GM19324 (cell line): ENCODE results near the gene CCS.
"Not testable (repeated sequence)": the region's sequence is repeated elsewhere in the genome, so short reads cannot be mapped to it uniquely, and the experiment has no call there.

Experiments
- ATAC-seq: cut with Tn5 transposase; IDR thresholded peaks from one replicate; pipeline ENCODE4 v1.9.1; 2021; ENCODE audit warnings: mild to moderate bottlenecking, moderate library complexity; ENCODE audit not compliant: unreplicated experiment, low FRiP score

The CCS gene

DNA sequence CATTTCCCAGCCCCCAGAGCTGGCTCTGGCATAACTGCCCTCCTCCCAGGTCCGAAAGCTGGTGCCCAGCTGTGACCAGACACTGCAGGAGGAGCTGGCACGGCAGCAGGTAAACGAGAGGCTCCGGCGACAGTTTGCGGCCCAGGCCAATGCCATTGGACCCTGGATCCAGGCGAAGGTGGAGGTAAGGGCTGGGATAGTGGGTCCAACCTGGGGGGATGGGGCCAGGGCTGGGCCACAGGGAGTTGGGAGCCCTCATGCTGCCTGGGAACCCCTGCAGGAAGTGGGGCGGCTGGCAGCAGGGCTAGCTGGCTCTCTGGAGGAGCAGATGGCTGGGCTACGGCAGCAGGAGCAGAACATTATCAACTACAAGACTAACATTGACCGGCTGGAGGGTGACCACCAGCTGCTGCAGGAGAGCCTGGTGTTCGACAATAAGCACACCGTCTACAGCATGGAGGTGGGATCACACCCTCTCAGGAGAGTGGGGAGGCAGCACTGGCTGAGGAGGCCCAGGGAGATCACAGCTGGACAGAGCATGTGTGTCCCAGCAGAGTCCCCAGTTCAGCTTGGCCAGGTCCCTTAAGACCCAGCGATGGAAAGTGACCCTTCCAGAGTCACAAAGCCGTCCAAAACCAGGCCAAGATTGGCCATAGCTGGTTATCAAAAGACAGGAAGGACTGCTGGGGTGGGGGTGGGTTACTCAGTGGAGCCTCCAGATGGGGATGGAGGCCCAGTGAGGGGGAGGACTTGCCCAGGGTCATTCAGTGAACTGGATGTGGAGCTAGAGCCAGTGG is 31.6 kb upstream of the CCS start:
- ATAC-seq = no peak

GRCh38 chr11:66561975-66562248 is 31.1 kb upstream of the CCS start:
- no peak for ATAC-seq

- no peak for ATAC-seq
Measured at GRCh38 chr11:66562275-66562674, 30.7 kb upstream of the CCS start.

DNA sequence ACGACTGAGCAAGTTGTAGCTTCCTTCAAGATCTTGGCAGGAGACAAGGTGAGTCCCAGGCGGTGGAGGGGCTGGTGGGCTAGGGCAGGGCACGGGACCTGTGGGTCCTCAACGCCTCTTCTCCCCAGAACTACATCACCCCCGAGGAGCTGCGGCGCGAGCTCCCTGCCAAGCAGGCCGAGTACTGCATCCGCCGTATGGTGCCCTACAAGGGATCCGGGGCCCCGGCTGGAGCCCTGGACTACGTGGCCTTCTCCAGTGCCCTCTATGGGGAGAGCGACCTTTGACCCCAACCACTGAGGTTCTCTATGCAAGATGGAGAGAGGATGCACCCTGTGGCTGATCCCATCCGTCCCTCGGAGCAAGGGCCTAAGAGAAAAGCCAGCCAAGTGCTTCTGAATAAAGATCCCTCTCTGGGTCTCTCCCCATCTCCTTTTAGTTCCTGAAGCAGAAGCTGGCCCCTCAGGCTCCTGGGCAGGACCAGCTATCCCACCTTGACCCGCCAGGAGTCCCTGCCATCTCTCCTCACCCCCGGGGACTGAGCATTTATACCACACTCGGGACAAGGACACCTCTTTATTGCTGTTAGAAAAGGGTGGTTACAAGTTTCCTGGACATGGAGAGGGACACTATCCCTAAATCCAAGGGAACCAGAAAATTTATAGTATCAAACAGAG is 29.9 kb upstream of the CCS start:
- no peak for ATAC-seq

DNA sequence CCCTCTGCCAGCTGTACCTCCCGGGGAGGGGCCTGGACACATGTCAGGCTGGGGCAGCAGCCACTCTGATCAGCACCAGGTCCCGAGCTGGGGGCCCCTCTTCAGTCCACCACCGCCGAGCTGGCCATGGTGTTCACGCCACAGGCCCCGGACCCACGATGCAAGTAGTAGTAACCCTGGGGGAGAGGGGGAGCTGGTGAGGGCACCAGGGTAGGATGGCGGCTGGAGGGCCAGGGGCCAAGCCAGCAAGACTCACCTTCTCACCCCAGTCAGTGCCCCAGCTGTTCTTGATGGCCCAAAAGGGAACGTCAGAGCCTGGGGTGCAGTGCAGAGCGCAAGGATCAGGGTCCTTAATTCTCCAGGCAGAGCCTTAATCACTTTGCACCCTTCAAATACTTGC is 29.2 kb upstream of the CCS start:
- ATAC-seq = no peak

- ATAC-seq = no peak
Measured at GRCh38 chr11:66564538-66564937, 28.4 kb upstream of the CCS start.

DNA sequence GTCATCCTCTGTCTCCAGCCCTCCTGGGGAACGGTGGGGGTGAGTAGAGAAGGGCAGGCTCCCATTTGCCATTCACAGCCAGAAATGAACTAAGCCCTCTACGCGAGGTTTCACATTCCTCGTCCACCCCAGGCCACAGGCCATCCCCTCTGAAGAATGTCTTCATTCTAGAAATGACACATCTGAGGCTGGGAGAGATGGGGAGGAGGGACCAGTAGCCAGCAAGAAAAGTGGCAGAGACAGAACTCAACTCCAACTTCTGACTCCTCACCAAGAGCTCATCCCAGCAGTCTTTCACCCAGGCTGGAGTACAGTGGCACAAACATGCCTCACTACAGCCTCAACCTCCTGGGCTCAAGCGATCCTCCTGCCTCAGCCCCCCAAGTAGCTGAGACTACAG is 28.0 kb upstream of the CCS start:
- no peak for ATAC-seq

DNA sequence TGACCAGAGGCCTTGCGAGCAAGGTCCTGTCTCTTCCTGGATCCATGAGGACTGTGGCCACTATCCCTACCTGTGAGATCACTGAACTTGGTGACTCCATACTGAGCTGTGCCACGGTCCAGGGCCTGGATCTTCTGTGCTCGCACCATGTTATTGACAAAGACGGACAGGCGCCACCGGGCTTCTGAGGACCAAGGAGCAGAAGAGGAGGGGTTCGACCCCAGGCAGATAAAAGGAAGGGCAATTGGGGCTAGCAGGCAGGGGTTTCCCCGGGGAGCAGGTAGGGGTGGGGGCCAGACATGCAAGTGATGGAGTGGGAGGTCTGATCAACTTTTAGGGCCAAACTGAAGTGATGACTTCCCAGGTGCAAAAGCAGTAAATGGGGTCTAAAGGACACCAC is 26.8 kb upstream of the CCS start:
- no peak for ATAC-seq

GRCh38 chr11:66567787-66568123 is 25.2 kb upstream of the CCS start:
- no peak for ATAC-seq

GRCh38 chr11:66568124-66568916 is 24.7 kb upstream of the CCS start, which contains the start of gene CTSF:
CTSF (minus strand) TSS chr11:66568606; CDS start chr11:66568486, 120 bp downstream.
- peak; percentile 49 for ATAC-seq

GRCh38 chr11:66569076-66569475 is 23.9 kb upstream of the CCS start:
- ATAC-seq = no peak

- ATAC-seq = no peak
Measured at GRCh38 chr11:66570079-66570849, 22.7 kb upstream of the CCS start.

- ATAC-seq = no peak
Measured at GRCh38 chr11:66570850-66571180, 22.2 kb upstream of the CCS start.

DNA sequence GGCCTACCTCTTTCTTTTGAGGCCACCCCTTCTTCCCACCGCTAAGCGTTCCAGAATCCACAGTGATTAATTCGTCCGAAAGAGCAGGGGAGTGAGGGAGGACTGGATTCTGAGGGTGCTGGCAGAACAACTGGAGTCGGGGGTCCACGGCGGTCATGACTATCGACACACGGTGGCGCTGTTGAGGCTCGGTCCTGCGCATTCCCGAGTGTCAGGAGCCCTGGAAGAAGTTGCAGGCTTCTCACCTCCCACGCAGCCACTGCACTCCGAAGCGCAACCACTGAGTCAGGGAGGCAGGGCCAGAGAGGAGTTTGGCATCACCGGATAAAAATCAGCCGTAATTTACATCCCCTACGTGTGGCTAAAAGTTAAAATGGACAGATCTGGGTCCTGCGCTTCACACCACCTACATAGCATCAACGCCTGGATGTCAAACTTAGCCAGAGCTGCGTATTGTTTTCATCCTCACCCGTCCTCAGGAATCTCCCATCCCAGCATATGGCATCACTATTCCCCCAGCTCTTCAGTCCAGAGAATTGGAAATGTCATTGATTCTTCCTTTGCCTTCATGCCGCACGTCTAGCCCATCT is 13.9 kb upstream of the CCS start:
- no peak for ATAC-seq

- ATAC-seq = no peak
Measured at GRCh38 chr11:66580803-66581202, 12.2 kb upstream of the CCS start.

DNA sequence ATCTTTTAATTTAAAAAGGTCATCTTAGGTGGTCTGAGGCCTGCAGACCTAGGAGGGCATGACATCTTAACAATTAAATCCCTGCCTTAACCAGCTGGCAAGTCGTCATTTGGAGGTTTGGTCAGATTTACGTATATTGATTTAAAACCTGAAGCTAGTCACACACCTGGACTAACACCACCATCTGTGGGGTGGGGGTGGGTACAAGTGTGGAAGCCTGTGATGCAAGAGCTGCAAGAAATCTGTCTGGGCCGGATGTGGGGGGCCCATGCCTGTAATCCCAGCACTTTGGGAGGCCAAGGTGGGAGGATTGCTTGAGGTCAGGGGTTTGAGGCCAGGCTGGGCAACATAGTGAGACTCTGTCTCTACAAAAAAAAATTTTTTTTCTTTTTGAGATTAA is 11.7 kb upstream of the CCS start:
- no peak for ATAC-seq

DNA sequence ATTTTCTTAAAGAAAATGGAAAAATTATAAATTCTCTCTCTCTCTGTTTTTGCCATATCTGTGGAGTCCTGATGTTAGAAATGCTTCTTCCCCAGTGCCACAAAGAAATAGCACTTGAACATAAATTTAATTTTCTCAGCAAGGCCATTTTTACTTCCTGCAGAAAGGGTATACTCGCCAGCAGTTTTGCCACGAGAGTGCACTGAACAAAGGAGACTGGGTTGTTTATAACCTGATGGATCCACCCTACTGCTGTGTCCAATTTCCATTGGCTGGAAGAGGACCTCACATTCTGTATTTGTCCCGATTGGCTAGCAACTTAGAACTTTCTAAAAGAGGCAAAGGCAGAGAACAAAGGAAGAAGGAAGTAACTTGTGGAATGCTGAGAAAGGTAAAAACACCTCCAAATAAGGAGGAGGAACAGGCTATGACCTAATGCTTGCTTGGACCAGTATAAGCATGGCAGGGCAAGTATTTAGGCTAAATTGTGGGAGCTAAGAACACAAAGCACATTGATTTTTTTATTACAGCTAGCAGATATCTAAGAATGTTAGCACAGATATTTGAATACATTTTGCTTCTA is 10.3 kb upstream of the CCS start:
- not testable (repeated sequence) for ATAC-seq

DNA sequence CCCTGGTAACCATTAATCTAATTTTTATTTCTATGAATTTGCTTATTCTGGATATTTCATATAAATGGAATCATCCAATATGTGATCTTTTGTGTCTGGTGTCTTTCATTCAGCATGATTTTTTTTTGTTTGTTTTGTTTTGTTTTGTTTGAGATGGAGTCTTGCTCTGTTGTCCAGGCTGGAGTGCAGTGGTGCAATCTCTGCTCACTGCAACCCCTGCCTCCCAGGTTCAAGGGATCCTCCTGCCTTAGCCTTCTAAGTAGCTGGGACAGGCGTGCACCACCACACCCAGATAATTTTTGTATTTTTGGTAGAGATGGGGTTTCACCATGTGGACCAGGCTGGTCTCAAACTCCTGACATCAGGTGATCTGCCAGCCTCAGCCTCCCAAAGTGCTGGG is 7.5 kb upstream of the CCS start:
- not testable (repeated sequence) for ATAC-seq

DNA sequence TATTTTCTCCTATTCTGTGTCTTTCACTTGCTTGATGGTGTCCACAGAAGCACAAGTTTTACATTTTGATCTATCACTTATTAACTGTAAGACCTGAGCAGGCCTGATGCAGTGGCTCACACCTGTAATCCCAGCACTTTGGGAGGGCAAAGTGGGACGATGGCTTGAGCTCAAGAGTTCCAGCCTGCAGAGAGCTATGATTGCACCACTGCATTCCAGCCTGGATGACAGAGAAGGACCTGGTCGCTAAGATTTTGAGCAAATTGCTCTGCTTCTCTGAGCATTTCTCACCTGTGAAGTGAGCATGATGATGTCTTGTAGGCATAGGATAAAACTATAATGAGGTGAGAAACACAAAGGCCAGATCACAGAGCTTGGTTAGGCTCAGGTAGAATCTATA is 6.8 kb upstream of the CCS start:
- no peak for ATAC-seq

- ATAC-seq = not testable (repeated sequence)
Measured at GRCh38 chr11:66589315-66589714, 3.7 kb upstream of the CCS start.
